Jurkat, Clone E6-1 (cell line): ENCODE data around the gene C1orf116.

Experiments used
- DNase-seq: peaks from one replicate; pipeline ENCODE4 v3.0.0-alpha.2; 2011; ENCODE audit warnings: low read depth, low spot score
- H3K4me3 ChIP-seq: 2 replicates; pipeline ENCODE4 v1.5.1; 2011; ENCODE audit warnings: mild to moderate bottlenecking, low read length, control low read depth, moderate library complexity

The C1orf116 gene

DNA sequence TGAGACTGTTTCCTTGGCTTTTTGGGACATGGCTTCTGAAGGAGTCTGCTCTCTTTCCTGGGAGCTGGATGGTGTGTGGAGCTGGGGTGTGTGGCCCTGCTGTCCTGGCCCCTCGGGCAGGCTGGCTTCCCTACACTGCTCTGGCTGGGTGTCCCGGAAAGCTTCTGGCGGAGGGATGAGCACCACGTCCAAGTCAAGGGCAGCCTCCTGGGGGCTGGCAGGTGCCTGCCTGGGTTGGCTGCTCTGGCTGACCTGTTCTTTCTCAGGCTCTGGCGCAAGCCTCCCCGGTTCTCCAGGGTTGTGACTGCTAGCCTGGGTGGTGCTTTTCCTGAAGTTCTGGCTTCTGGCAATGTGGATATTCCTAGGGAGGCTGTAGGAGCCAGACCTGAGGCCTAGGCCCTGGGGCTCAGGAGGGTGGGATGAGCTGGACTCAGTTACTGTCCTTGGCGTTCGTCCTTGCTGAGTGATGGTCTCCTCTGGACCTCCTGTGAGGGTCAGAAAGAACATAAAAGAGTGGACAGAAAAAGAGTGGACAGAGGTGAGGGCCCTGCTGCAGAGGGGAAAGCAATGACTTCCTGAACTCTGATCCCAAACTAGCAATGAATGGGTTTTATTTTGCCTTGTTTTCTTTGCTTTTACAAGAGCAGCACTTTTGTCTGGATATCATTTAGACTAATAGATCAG lies 9.4 kb downstream of the C1orf116 start:
- no peak for DNase-seq
- no peak overlapping the region for H3K4me3 ChIP-seq

DNA sequence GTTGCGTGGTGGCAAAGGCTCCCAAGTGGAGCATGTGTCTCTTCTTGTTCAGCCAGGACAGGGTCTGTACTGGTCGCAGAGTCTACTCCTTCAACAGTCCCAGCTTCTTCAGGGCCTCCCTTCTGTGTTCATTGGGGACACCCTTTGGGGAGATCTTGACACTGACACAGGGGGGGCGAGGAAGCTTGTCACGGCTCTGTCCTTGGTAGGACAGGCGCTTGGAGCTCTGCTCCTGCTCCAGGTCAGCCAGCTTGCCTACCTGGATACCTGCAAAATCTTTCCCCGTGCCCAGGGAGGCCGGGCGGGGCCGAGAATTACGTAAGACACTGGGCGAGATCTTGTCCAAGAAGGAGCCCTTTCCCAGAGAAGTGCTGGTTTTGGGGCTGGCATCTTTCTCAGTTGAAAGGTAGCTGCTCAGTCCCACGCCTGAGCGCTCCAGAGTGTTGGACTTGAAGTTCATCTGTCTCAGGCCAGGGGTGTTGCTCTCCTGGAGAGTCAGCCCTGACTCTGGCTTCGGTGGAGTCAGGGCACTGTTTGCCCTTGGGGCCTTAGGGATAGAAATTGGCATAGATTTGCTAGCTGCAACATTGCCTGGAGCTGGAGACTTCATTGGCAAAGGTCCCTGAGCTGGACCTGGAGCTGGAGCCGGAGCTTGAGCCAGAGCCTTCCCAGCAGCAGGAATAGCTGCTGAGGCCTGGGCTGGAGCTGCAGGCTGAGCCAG lies 10.5 kb downstream of the C1orf116 start:
- no peak overlapping the region for H3K4me3 ChIP-seq
- DNase-seq, result no peak

DNA sequence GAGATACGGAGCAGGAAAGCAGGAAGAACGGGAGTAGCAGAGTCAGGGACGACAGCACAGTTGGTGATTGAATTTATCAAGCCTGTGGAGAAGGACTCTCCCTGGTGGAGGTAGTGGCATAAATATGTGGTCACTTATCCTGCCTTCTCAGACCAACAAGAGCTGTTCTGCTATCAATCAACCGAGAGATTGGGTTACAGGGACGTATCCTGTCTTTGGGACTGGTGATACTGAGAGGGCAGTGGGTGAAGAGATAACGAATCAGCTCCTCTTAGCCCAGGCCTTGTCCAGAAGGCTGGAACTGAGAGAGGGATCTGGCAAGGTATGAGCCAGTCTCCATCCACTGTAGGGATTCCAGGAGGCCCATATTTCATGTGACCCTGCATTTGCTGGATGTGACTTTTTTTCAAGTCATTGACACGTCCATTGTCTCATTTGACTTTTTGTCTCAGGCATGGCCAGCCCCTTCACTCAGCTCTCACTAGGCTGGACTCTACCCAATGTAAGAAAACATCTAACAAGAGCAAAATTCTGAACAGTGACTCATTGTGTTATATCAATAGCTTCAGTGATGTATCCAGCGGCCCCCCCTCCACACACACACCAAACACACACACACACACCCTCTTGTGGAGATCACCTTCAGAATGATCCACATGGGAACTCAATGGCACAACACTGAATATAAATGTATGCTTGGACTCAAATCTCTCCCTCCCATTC lies 11.3 kb downstream of the C1orf116 start:
- no peak for DNase-seq

DNA sequence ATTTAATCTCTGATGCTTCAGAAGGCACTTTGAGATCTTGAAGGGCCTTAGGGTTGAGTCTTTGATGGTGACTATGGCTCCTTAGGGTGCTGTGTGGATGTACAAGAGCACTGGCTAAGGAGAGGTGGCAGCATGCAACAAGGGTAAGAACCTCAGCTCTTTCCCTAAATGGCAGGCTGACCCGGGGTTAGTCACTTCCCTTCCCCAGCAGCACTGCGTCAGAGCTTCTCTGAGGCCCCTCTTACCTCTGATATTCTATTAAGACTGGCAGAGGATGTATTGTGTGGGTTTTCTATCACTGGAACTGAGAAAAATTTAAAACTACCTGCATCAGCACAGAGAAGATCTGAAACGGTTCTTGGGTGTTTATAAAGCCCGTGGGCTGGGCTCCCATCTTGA lies 11.8 kb downstream of the C1orf116 start:
- no peak overlapping the region for H3K4me3 ChIP-seq
- DNase-seq, result no peak

More for the DNA sequence above, 11.3 kb downstream of the C1orf116 start:
- H3K4me3 ChIP-seq, result no peak overlapping the region

DNA sequence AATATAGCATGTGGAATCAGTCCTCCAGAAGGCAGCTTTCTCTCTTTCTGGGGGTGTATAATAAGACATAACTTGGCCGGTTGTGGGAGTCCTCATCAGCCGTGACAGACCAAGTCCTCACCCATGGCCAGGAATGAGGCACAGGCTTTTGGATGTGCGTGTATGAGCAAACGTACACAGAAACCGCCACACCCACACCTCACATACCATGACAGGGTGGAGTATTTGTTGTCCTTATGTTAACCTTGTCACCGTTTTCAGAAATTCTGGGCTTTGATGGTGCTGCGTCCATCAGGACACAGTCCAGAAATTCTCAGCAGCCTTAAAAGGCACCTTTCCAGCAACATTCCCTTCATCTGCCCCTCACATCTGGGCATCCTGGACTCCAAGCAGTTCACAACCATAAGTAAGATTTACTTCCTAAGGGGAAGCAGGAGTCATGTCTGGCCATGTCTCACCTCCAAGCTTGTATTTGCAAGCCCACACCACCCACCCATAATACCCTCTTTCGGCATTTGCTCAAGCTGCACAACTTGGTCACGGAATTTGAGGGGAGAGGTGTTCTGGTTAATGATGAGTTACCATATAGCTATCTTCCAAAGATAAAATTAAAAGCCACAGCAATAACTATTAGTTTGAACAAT lies 12.4 kb downstream of the C1orf116 start:
- H3K4me3 ChIP-seq, result no peak overlapping the region
- no peak for DNase-seq

DNA sequence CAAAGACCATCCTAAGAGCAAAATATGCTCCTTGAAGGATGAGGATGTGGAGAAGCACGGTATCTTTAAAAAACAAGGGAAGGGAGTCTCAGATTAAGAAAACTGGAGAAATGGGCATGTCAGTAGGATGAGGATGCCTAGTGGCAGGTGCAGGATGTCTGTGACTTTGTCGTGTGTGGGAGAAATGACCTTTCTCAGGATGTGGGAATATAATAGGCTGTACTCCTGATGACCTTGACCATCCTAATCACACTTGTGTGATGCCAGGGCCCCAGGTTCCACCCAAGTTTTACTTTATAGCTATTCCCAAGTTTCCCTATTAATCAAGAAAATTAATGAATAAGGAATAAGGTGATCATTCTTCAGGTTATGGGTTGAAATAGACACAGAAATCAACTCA lies 12.9 kb downstream of the C1orf116 start:
- no peak for DNase-seq
- no peak overlapping the region for H3K4me3 ChIP-seq

DNA sequence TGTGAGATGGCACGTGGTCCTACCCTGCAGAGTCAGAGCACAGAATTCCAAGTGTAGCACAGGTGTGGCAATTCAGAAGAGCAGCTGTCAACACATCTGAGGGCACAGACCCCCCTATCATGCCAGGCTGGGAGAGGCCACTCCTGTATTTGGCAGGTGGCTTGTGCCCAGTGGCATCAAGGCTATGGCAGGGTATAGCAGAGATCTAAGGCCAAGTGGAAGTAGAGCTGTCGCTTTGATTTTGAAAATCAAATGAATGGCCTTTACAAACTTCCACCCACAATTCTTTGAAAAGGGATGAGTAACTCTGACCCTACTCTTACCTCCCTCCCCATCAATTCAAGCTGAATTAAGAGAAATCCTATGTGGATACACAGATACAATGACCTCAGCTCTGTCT lies 13.4 kb downstream of the C1orf116 start:
- H3K4me3 ChIP-seq, result no peak overlapping the region
- no peak for DNase-seq

DNA sequence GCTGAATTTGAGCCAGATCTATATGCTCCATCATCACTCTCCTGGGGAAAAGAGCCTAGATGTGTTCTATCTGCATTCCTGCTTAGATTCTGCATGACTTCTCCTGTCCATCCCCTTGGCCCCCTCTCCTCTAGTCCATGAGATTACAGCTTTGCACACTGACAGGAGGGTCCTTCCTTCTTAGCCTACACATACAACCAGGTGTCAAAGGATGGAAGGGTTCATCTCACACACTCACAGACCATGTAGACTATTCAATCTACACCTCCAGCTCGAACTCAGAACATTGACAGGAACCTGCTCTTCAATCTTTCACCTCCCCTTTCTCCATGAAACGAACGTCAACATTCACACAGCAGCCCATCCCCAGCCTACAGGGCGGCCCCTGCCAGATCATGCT lies 13.8 kb downstream of the C1orf116 start:
- no peak overlapping the region for H3K4me3 ChIP-seq
- DNase-seq, result no peak

DNA sequence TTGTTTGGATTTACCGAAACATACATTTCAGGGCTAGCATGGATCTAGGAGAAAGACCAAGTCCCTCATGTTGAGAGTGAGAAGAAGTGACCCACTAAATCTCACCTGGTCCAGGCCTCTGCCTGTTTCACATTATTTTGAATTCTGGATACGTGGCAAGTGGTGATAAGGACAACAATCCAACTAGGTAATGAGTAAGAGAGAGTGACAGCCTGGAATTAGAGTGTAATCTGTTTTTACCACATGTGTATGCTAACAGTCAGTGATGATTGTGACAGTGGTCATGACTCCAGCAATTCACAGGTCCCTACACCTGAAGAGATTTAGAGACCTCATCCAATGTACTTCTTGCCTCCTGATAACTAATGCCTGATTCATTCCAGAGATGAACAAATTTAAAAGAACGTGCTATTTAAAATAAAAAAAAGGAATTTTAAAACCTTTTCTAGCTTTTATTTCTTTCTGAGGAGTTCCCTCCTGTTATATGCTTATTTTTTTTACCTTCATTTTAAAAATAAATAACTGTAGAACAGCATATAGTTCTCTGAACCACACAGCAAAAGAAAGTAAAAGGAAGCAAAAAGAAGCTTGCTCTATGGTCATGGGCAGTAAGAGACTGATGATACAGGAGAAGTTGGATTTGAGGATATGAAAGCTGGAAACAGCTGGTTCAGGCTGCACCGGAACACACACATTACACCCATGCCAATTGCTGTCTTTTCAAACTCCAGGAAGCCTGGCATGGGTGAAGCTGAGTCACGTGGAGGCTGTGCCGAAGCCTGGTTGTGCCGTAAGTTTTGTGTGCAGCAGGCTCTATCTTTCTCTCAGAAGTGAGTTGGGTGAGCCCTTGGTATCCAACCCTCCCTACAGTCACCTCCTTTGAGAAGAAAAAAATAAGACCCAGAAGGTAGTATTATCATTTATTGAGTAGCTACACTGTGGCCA lies 14.7 kb downstream of the C1orf116 start:
- H3K4me3 ChIP-seq, result no peak overlapping the region
- no peak for DNase-seq

DNA sequence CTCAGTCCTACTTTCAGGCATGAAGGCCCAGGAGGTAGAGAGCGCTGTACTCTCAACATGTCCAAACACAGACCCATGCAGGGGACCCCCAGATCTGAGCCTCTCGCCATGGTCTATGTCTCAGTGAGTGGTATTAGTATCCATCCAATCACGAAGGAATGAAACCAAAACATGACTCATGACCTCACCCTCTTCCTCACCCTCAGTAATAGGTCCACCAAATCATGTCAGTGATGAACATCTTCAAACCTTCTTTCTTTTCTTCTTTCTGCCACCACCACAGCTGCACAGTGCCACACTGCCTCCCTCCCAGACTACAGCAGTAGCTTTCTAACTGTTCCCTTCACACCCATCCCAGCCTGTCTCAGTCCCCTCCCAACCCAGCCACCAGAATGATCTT lies 16.8 kb downstream of the C1orf116 start:
- no peak for DNase-seq
- no peak overlapping the region for H3K4me3 ChIP-seq

DNA sequence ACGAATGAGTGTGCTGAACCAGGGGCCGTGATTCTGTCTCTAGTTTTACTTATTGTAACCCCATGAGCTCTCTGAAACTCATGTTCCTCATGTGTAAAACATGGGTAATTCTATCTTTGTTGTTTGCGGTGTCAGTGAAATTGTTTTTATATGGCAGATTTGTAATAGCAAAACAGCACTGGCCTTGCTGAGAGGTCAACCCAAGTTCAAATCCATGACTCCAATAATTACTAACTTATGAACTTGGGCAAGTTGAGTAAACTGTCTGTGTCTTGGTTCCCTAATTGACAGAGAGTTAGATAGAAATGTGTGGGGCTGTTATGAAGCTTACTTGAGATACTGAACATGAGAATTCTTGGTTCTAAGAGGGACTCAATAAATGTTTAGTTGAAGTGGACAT lies 17.8 kb downstream of the C1orf116 start:
- H3K4me3 ChIP-seq, result no peak overlapping the region

DNA sequence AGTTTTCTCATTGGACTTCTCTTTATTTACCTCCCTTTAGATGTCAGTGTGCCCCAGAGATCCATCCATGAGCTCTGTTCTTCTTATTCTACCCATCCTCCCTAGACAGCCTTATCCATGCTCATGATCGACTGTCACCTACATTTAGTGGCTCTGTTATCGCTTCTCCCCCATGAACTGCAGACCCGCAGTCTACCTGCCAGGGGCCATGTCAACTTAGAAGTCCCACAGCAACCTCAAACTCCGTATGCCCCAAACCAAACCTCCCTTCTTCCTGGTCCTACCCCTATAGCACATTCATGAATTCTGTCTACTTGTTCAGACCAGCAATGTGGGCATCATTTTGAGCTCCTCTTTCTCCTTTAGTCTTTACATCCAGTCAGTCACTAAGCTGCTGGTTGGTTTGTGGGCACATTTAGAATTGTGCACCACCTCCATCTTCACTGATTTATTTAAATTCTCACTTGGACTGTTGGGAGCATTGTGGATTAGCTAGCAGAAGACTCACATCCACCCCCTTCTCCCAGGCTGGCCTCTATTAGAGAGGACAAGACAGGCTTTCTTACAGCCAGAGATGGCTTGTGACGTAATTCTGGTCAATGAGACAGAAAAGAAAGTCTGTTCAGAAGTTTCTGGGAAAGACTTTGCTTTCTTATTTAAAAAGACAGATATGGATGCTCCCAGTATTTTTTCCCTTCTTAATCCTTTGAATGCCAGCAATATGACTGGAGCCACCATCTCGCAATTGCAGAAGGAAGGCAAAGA lies 19.1 kb downstream of the C1orf116 start:
- no peak overlapping the region for H3K4me3 ChIP-seq
- DNase-seq, result no peak

More for the DNA sequence above, 17.8 kb downstream of the C1orf116 start:
- DNase-seq, result no peak

DNA sequence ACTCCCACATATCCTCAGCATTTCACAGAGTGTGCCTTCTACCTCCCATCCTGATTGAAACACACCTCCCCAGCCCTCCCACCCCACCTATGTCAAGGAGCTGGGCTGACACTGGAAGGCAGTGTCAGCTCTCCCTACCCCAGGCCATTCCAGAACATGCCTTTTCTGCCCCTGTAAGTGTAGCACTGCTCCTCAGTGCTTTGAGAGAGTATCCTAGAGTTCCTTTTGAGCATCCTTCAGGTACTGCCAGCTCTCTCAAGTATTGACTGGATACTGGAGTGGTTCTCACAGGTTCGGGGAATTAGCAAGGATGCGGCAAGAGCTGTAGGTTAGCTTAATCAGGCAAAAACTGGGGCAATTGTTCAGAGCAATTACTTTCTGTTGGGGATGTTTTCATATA lies 21.8 kb downstream of the C1orf116 start:
- H3K4me3 ChIP-seq, result no peak overlapping the region
- DNase-seq, result no peak

DNA sequence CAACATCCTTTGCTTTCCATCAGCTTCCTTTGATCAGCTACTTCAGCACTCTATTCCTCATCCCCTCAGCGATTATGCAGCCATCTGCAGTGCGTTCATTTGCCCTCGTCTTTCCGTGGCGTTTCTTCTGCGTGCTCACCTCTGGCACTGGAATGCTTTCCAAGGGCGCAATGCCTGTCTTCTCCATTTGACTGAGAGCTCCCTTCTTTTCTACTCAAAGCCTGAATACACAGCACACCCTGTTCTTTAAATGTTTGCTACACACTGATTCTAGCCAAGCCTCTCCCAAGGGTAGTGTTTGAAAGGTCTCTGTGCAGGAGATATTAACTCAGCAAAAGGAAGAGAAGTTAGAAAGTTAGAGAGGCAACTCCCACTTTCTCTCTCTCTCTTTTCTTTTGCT lies 22.6 kb downstream of the C1orf116 start:
- DNase-seq, result no peak
- H3K4me3 ChIP-seq, result no peak overlapping the region

DNA sequence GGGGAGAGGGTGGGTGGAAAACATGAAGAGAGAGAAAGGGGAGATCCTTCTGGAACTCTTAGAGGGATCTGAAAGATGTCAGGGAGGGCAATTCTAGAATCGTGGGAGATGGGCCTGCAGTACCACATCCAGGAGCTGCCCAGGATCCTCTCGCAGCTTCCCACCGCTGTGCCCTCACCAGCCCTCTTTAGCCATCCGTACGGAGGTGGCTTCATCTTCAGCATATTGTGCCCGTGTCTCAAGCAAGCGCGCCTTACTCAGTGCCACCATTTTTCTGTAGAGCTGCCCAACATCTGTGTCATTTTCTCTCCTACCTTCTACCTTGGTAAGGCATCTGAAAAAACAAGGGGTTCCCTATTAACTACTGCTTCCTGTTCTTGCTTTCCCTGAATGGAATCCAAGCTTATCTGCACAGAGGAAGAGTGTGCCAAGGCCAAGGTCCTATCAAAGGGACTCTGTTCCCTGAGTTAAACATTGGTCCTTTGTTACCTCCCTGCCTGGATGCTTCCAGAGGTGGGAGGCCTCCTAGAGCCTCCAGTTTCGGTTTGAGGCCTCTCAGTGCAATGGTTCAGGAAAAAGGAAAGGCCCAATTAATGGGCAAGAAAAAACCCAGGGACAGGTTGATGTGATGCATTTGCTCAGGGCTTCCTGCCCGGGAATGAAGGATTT lies 23.2 kb downstream of the C1orf116 start:
- H3K4me3 ChIP-seq, result no peak overlapping the region
- no peak for DNase-seq

DNA sequence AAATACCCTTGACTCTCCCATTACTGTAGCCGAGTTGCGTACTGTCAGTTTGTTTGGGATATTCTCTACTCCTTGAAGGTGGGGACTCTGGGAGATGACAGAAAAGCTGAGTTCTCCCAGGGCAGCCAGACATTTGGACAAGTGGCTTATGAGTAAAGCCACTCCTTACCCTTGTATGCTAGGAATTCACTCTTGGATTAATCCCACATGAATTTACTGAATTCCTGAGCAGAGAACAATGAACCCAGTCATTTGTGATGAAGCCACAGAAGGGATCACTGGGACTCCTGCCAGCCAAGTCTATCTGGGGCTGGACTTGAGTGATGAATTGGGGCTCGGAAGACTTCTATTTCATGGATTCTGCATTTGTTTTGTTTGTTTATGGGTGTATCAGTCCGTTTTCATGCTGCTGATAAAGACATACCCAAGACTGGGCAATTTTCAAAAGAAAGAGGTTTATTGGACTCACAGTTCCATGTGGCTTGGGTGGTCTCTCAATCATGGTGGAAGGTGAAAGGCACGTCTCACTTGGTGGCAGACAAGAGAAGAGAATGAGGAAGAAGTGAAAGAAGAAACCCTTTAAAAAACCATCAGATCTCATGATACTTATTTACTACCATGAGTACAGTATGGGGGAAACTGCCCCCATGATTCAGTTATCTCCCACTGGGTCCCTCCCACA lies 25.1 kb downstream of the C1orf116 start:
- no peak overlapping the region for H3K4me3 ChIP-seq
- DNase-seq, result no peak

DNA sequence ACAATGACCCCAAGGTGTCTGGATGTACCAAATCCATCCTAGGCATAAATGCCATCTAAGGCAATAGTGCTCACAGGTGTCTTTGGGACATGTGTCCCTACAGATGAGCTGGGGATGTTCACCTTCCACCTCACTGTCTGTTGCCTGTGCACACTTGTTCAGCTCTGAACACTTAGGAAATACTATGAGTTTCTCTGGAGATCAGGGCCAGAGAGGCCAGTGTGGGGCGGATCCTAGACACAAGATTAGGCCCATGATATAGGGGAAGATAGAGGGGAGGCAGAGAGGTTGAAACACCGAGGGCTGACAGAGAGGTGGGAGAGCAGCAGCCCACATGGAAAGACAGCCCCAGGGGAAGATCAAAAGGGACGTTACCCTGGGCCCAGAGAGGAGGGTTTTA lies 25.6 kb downstream of the C1orf116 start:
- no peak for DNase-seq
- no peak overlapping the region for H3K4me3 ChIP-seq
